SK-N-SH (cell line): ENCODE data around the gene RHBG. TPM values are rescaled to one million over a fixed set of nuclear protein-coding genes. Genes with fewer than 3 reads are reported as not detected.
A peak's percentile ranks its signal among the peaks of the same experiment; 100 is the strongest.

Experiments used
- CTCF ChIA-PET: fragments of 300-600, 350-600 bp; formaldehyde crosslinking; extraction: SDS; loops from one replicate; lab custom pipeline; 2021; lab: Yijun Ruan, JAX
- POLR2A ChIA-PET: fragments of 350-600 bp; sonication (Branson Sonifier 250); formaldehyde crosslinking; extraction: SDS; loops from one replicate; lab custom pipeline; 2020; ENCODE audit warnings: antibody characterized with exemption, inconsistent platforms; lab: Yijun Ruan, JAX
- DNase-seq: peaks from one replicate; pipeline ENCODE4 v3.0.0; 2012
- H2AFZ ChIP-seq: fragments of 200-600 bp; sonication (generic); 2 replicates; pipeline ENCODE4 v1.8.1; 2016; ENCODE audit warnings: antibody characterized with exemption, mild to moderate bottlenecking, low read depth
- H3F3A ChIP-seq: fragments of 200-600 bp; sonication (generic); replicated peaks from 2 replicates; pipeline ENCODE3; 2016; ENCODE audit warnings: antibody characterized with exemption, mild to moderate bottlenecking; ENCODE audit not compliant: insufficient read depth
- H3K27ac ChIP-seq, 2 experiments: fragments of 200-500 bp in 1 of 2; fragments of 200-600 bp in 1 of 2; sonication (Bioruptor generic) in 1 of 2; sonication (generic), shearing (Covaris generic) in 1 of 2; 2 replicates each; pipeline versions ENCODE4 v1.5.1 to v1.6.1; 2014 to 2016; ENCODE audit warnings: low read depth in 2 of 2, inconsistent platforms in 1 of 2, low read length in 1 of 2, mild to moderate bottlenecking in 1 of 2, mixed read lengths in 1 of 2
- H3K27me3 ChIP-seq: fragments of 200-600 bp; sonication (generic), shearing (Covaris generic); 2 replicates; pipeline ENCODE4 v1.6.1; 2016; ENCODE audit warnings: mixed run types; ENCODE audit not compliant: insufficient read depth
- H3K36me3 ChIP-seq, 2 experiments: fragments of 200-500 bp in 1 of 2; fragments of 200-600 bp in 1 of 2; sonication (Bioruptor generic) in 1 of 2; sonication (generic) in 1 of 2; replicated peaks in 1 of 2; 2 replicates each; pipeline versions ENCODE3 to v1.5.1; 2014 to 2016; ENCODE audit warnings: low read length in 1 of 2, mild to moderate bottlenecking in 1 of 2; ENCODE audit not compliant: insufficient read depth in 2 of 2, control insufficient read depth in 1 of 2
- H3K4me1 ChIP-seq, 2 experiments: fragments of 200-500 bp in 1 of 2; fragments of 200-600 bp in 1 of 2; sonication (Bioruptor generic) in 1 of 2; sonication (generic), shearing (Covaris generic) in 1 of 2; 2 replicates each; pipeline versions ENCODE4 v1.5.1 to v1.6.1; 2014 to 2016; ENCODE audit warnings: low read depth in 1 of 2, low read length in 1 of 2, mixed run types in 1 of 2; ENCODE audit not compliant: insufficient read depth in 2 of 2, control insufficient read depth in 1 of 2
- H3K4me2 ChIP-seq: fragments of 200-600 bp; sonication (generic), shearing (Covaris generic); 2 replicates; pipeline ENCODE4 v1.6.1; 2017; ENCODE audit warnings: mixed run types
- H3K4me3 ChIP-seq, 2 experiments: fragments of 200-500 bp in 1 of 2; fragments of 200-600 bp in 1 of 2; sonication (Bioruptor generic) in 1 of 2; sonication (generic), shearing (Covaris generic) in 1 of 2; 2 replicates each; pipeline versions ENCODE4 v1.5.1 to v1.8.1; 2014 to 2016; ENCODE audit warnings: low read depth in 2 of 2, inconsistent platforms in 1 of 2, low read length in 1 of 2, mild to moderate bottlenecking in 1 of 2, mixed read lengths in 1 of 2, moderate library complexity in 1 of 2
- H3K79me2 ChIP-seq: fragments of 200-600 bp; sonication (generic); 2 replicates; pipeline ENCODE4 v1.8.1; 2017; ENCODE audit warnings: mild to moderate bottlenecking; ENCODE audit not compliant: insufficient read depth
- H3K9ac ChIP-seq: fragments of 200-600 bp; sonication (generic); 2 replicates; pipeline ENCODE4 v1.6.1; 2017; ENCODE audit warnings: mixed run types
- H3K9me2 ChIP-seq: fragments of 200-600 bp; sonication (generic); 2 replicates; pipeline ENCODE4 v1.6.1; 2017; ENCODE audit warnings: mixed run types
- H3K9me3 ChIP-seq: fragments of 200-600 bp; sonication (generic); 2 replicates; pipeline ENCODE4 v1.6.1; 2017; ENCODE audit warnings: mixed run types, mild to moderate bottlenecking, moderate library complexity
- H4K20me1 ChIP-seq: fragments of 200-600 bp; sonication (generic); 2 replicates; pipeline ENCODE4 v1.6.1; 2017; ENCODE audit warnings: mild to moderate bottlenecking, mixed run types; ENCODE audit not compliant: insufficient read depth
- CHD2 ChIP-seq: fragments of 150-350 bp; IDR thresholded peaks from 2 replicates; pipeline ENCODE4 v1.6.1; 2018; ENCODE audit warnings: low read length; ENCODE audit not compliant: partially characterized antibody
- ELF1 ChIP-seq: IDR thresholded peaks from 2 replicates; pipeline ENCODE4 v1.4.0; 2012
- EP300 ChIP-seq, 2 experiments: IDR thresholded peaks; 2 replicates each; pipeline versions ENCODE4 v1.4.0 to v1.6.1; 2012; ENCODE audit warnings: borderline replicate concordance in 1 of 2, low read depth in 1 of 2, low read length in 1 of 2
- FOSL2 ChIP-seq: IDR thresholded peaks from 2 replicates; pipeline ENCODE4 v1.4.0; 2012; ENCODE audit warnings: low read depth, mild to moderate bottlenecking, moderate library complexity, borderline replicate concordance
- FOXJ3 ChIP-seq: sonication (generic); formaldehyde crosslinking; IDR thresholded peaks from 2 replicates; pipeline ENCODE4 v1.5.1; 2020; ENCODE audit warnings: mild to moderate bottlenecking, missing genetic modification reagents
- GABPA ChIP-seq: IDR thresholded peaks from 2 replicates; pipeline ENCODE4 v1.4.0; 2012; ENCODE audit warnings: low read depth, mild to moderate bottlenecking
- GATA2 ChIP-seq: sonication (generic); formaldehyde crosslinking; IDR thresholded peaks from 2 replicates; pipeline ENCODE4 v1.5.0; 2020; ENCODE audit warnings: mild to moderate bottlenecking, missing genetic modification reagents
- JUND ChIP-seq: IDR thresholded peaks from 2 replicates; pipeline ENCODE4 v1.4.0; 2012
- MEF2A ChIP-seq: IDR thresholded peaks from 2 replicates; pipeline ENCODE4 v1.4.0; 2012; ENCODE audit warnings: low read depth, borderline replicate concordance
- MXI1 ChIP-seq: IDR thresholded peaks from 2 replicates; pipeline ENCODE4 v1.6.1; 2012; ENCODE audit warnings: mild to moderate bottlenecking, low read depth, low read length, improper control_type of control experiment
- NFIC ChIP-seq: IDR thresholded peaks from 2 replicates; pipeline ENCODE4 v1.4.0; 2012; ENCODE audit warnings: borderline replicate concordance
- NRF1 ChIP-seq: IDR thresholded peaks from 2 replicates; pipeline ENCODE4 v1.6.1; 2012; ENCODE audit warnings: low read depth, mild to moderate bottlenecking, low read length
- POLR2AphosphoS5 ChIP-seq: IDR thresholded peaks from 2 replicates; pipeline ENCODE4 v1.6.1; 2012; ENCODE audit warnings: low read depth, low read length
- RCOR1 ChIP-seq: fragments of 150-350 bp; IDR thresholded peaks from 2 replicates; pipeline ENCODE4 v1.6.1; 2017; ENCODE audit warnings: antibody characterized with exemption, low read length
- RXRA ChIP-seq: IDR thresholded peaks from 2 replicates; pipeline ENCODE4 v1.4.0; 2012; ENCODE audit warnings: low read depth, mild to moderate bottlenecking, borderline replicate concordance
- SIN3A ChIP-seq: IDR thresholded peaks from 2 replicates; pipeline ENCODE4 v1.6.1; 2012; ENCODE audit warnings: low read depth, mild to moderate bottlenecking, low read length, moderate library complexity, borderline replicate concordance
- SMC3 ChIP-seq: IDR thresholded peaks from 2 replicates; pipeline ENCODE4 v1.6.1; 2012; ENCODE audit warnings: low read depth, low read length, improper control_type of control experiment
- TAF1 ChIP-seq: IDR thresholded peaks from 2 replicates; pipeline ENCODE4 v1.6.1; 2012; ENCODE audit warnings: low read depth, mild to moderate bottlenecking, low read length, moderate library complexity, borderline replicate concordance
- TCF12 ChIP-seq: IDR thresholded peaks from 2 replicates; pipeline ENCODE4 v1.4.0; 2012
- YY1 ChIP-seq: IDR thresholded peaks from 2 replicates; pipeline ENCODE4 v1.4.0; 2012; ENCODE audit warnings: low read depth, mild to moderate bottlenecking
- WGBS: methylation state at CpG from one replicate; pipeline ENCODE4 v1.1.6; 2017; ENCODE audit warnings: low lambda C conversion rate; 5-methylcytosine and 5-hydroxymethylcytosine counted together
- polyA plus RNA-seq, 3 experiments: library from polyadenylated mRNA; depleted of rRNA; stranded (reverse); fragments of >200 nt; gene quantifications; 2 replicates each; pipeline ENCODE4 v1.2.3, GENCODE V29; 2012
- TF ChIP-seq, protein P1 (sequence below): fragments of 150-350 bp; IDR thresholded peaks from 2 replicates; pipeline ENCODE4 v1.6.1; 2017; ENCODE audit warnings: antibody characterized with exemption, low read length, low read depth, borderline replicate concordance
- TF ChIP-seq, protein P2 (sequence below): IDR thresholded peaks from 2 replicates; pipeline ENCODE4 v1.4.0; 2012; ENCODE audit warnings: low read depth, borderline replicate concordance
- TF ChIP-seq, protein P3 (sequence below): IDR thresholded peaks from 2 replicates; pipeline ENCODE4; 2012
- TF ChIP-seq, protein P4 (sequence below): IDR thresholded peaks from 2 replicates; pipeline ENCODE4 v1.4.0; 2012; ENCODE audit warnings: low read depth
- TF ChIP-seq, protein P5 (sequence below): fragments of 150-350 bp; IDR thresholded peaks from 2 replicates; pipeline ENCODE4 v1.6.1; 2016; ENCODE audit warnings: mild to moderate bottlenecking, low read depth, low read length

The RHBG gene
- polyA plus RNA-seq, 1 of the 3 experiments (the other 2 are of a cell fraction), result 0.18 TPM

DNA sequence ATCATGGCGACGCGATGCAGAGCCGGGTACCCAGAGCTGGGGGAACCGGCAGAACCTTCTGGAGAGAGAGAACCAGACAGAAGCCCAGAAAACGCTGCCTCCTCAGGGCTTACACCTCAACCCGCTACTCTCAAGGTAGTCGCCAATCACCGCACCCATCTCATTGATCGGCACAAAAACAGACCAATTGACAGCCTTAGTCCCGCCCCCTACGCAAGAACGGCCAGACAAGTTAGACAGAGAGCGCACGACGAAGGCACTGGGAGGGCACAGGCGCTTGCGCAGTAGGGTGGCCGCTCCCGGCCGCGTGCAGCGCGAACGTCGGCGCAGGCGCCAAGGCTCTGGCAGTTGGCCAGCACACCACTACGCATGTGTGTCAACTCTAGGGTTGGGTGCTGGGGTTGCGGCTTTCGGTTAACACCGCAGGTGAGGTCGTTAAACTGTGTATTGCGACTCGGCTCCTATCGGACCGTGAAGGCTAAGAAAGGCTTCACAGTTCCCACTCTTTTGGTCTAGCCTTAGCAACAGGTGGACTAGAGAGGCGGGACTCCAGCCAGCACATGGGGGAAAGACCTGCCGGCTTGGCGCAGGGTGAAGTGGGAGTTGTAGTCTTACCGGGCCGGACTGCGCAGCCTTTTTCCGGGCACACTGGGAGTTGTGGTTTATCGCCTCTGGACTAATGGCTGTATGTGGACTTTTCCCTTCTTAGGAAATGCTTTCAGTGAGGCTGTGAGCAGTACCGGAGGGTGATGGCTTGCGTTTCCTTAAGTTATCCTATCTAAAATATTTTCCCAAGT, 30.6 kb upstream of the RHBG start, which contains the start of the genes CCT3 and TSACC:
CCT3 (minus strand) TSS at position 113 of the 797 bp plus-strand sequence; CDS start at position 5, 108 bp downstream.
TSACC (plus strand) TSS at position 347 of the 797 bp plus-strand sequence. CDS start 1,232 bp downstream, outside the sequence.
- CTCF ChIA-PET, result interaction anchor here (0.7 to 1.3 kb wide), 3 partner anchors 19 to 47 kb away, joined by 3 to 7 read pairs (median 6); no protein-coding TSS in a partner anchor

More for the DNA sequence above, 30.6 kb upstream of the RHBG start, which contains the start of the genes CCT3 and TSACC:
- POLR2A ChIA-PET, result interaction anchor here (0.5 to 1.3 kb wide), 3 partner anchors 13 to 125 kb away, joined by 3 to 4 read pairs (median 4); partner anchors contain the start of gene PMF1
- peaks cover 9 to 12% of the 10 kb centered on the region in 2 experiments; a peak in 3 of 4 replicates for H3K4me1 ChIP-seq
- DNase-seq, result peak; percentile 94
- H3K27ac ChIP-seq, result peak within 1 kb of the TSS; percentile 67 to 94
- TF ChIP-seq GATA2 (no peak), MEF2A (no peak), JUND (no peak), GABPA (peak; percentile 67), RCOR1 (no peak), SIN3A (peak; percentile 34; the same call in 1 of the 2 replicates), YY1 (peak; percentile 72; the same call in 1 of the 2 replicates), SMC3 (no peak), FOXJ3 (no peak), TCF12 (no peak), FOSL2 (no peak), ELF1 (peak; percentile 76), POLR2AphosphoS5 (peak; percentile 92), EP300 (IDR thresholded peaks at IDR 0.05; ENCODE audit: borderline replicate concordance in 1 of 2, low read depth in 1 of 2, low read length in 1 of 2) (peak in 1 of 2 experiments; percentile 46; a peak in 2 of 4 replicates), NFIC (peak; percentile 69), NRF1 (peak; percentile 93), RXRA (no peak), TAF1 (peak; percentile 86), CHD2 (peak; percentile 93), MXI1 (peak; percentile 84)
- TF ChIP-seq, protein P1, sequence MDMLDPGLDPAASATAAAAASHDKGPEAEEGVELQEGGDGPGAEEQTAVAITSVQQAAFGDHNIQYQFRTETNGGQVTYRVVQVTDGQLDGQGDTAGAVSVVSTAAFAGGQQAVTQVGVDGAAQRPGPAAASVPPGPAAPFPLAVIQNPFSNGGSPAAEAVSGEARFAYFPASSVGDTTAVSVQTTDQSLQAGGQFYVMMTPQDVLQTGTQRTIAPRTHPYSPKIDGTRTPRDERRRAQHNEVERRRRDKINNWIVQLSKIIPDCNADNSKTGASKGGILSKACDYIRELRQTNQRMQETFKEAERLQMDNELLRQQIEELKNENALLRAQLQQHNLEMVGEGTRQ, result 0 out of 2 replicates have a peak, but pooled peaks have one; percentile 13
- TF ChIP-seq, protein P2, sequence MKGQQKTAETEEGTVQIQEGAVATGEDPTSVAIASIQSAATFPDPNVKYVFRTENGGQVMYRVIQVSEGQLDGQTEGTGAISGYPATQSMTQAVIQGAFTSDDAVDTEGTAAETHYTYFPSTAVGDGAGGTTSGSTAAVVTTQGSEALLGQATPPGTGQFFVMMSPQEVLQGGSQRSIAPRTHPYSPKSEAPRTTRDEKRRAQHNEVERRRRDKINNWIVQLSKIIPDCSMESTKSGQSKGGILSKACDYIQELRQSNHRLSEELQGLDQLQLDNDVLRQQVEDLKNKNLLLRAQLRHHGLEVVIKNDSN, result peak; percentile 15; the same call in 1 of the 2 replicates
- TF ChIP-seq, protein P3, sequence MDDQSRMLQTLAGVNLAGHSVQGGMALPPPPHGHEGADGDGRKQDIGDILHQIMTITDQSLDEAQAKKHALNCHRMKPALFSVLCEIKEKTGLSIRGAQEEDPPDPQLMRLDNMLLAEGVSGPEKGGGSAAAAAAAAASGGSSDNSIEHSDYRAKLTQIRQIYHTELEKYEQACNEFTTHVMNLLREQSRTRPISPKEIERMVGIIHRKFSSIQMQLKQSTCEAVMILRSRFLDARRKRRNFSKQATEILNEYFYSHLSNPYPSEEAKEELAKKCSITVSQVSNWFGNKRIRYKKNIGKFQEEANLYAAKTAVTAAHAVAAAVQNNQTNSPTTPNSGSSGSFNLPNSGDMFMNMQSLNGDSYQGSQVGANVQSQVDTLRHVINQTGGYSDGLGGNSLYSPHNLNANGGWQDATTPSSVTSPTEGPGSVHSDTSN, result peak; percentile 100
- TF ChIP-seq, protein P4, sequence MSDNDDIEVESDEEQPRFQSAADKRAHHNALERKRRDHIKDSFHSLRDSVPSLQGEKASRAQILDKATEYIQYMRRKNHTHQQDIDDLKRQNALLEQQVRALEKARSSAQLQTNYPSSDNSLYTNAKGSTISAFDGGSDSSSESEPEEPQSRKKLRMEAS, result peak; percentile 81
- TF ChIP-seq, protein P5, sequence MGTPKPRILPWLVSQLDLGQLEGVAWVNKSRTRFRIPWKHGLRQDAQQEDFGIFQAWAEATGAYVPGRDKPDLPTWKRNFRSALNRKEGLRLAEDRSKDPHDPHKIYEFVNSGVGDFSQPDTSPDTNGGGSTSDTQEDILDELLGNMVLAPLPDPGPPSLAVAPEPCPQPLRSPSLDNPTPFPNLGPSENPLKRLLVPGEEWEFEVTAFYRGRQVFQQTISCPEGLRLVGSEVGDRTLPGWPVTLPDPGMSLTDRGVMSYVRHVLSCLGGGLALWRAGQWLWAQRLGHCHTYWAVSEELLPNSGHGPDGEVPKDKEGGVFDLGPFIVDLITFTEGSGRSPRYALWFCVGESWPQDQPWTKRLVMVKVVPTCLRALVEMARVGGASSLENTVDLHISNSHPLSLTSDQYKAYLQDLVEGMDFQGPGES, result peak; percentile 95
- peak within 1 kb of the TSS; percentile 73 for H3K4me2 ChIP-seq
- no peaks in the 10 kb centered on the region for H3K27me3 ChIP-seq
- peak within 1 kb of the TSS; percentile 75 for H3K9ac ChIP-seq
- peaks cover 18% of the 10 kb centered on the region for H4K20me1 ChIP-seq
- no peaks in the 10 kb centered on the region for H3K9me2 ChIP-seq
- H3K79me2 ChIP-seq, result peaks cover 42% of the 10 kb centered on the region
- WGBS, result 1% methylated on average over 37 of the region's 47 CpGs
- H3K9me3 ChIP-seq, result no peaks in the 10 kb centered on the region
- H3K4me3 ChIP-seq, result peak within 1 kb of the TSS; percentile 63 to 78
- H3K36me3 ChIP-seq, result peaks cover 24 to 28% of the 10 kb centered on the region in 2 experiments
- no peaks in the 10 kb centered on the region for H3F3A ChIP-seq
- H2AFZ ChIP-seq, result peak within 1 kb of the TSS; percentile 73
